OCI-LY1 (cell line): ENCODE data around the gene POLR1F.

Experiments
- H2AFZ ChIP-seq: fragments of 200-600 bp; sonication (generic), shearing (Covaris generic); 2 replicates; pipeline ENCODE4 v1.6.0; 2014; ENCODE audit warnings: antibody characterized with exemption, mild to moderate bottlenecking, low read length
- H3F3A ChIP-seq: fragments of 200-600 bp; sonication (generic), shearing (Covaris generic); 2 replicates; pipeline ENCODE4 v1.6.0; 2014; ENCODE audit warnings: mild to moderate bottlenecking, antibody characterized with exemption, low read length, moderate library complexity; ENCODE audit not compliant: insufficient read depth
- H3K27ac ChIP-seq: fragments of 200-600 bp; sonication (generic); 2 replicates; pipeline ENCODE4 v1.5.1; 2014; ENCODE audit warnings: low read length, mixed run types, mild to moderate bottlenecking, low read depth; ENCODE audit not compliant: poor library complexity, severe bottlenecking
- H3K27me3 ChIP-seq: fragments of 200-600 bp; sonication (generic); 2 replicates; pipeline ENCODE4 v1.6.0; 2014; ENCODE audit warnings: antibody characterized with exemption, mild to moderate bottlenecking, low read length, moderate library complexity; ENCODE audit not compliant: insufficient read depth
- H3K36me3 ChIP-seq: fragments of 200-600 bp; sonication (generic); 2 replicates; pipeline ENCODE4 v1.6.1; 2014; ENCODE audit warnings: mild to moderate bottlenecking, antibody characterized with exemption, low read length, moderate library complexity, mixed read lengths; ENCODE audit not compliant: insufficient read depth
- H3K4me1 ChIP-seq: fragments of 200-600 bp; sonication (generic); 2 replicates; pipeline ENCODE4 v1.5.1; 2014; ENCODE audit warnings: mild to moderate bottlenecking, low read length, moderate library complexity; ENCODE audit not compliant: insufficient read depth, severe bottlenecking
- H3K4me2 ChIP-seq: fragments of 200-600 bp; sonication (generic), shearing (Covaris generic); 2 replicates; pipeline ENCODE4 v1.6.1; 2014; ENCODE audit warnings: low read length
- H3K4me3 ChIP-seq: fragments of 200-600 bp; sonication (generic); 2 replicates; pipeline ENCODE4 v1.5.1; 2014; ENCODE audit warnings: low read length, low read depth, mild to moderate bottlenecking, mixed read lengths; ENCODE audit not compliant: poor library complexity, severe bottlenecking
- H3K79me2 ChIP-seq: fragments of 200-600 bp; shearing (Covaris generic); 2 replicates; pipeline ENCODE4 v1.6.1; 2016; ENCODE audit warnings: mixed run types, low read length, mixed read lengths; ENCODE audit not compliant: insufficient read depth
- H3K9ac ChIP-seq: fragments of 200-600 bp; sonication (generic), shearing (Covaris generic); 2 replicates; pipeline ENCODE4 v1.6.1; 2014; ENCODE audit warnings: mild to moderate bottlenecking, low read length, mixed read lengths
- H3K9me2 ChIP-seq: fragments of 200-600 bp; sonication (generic), shearing (Covaris generic); 2 replicates; pipeline ENCODE4 v1.6.1; 2014; ENCODE audit warnings: low read depth, mild to moderate bottlenecking, low read length, mixed read lengths
- H3K9me3 ChIP-seq: fragments of 200-600 bp; shearing (Covaris generic); 2 replicates; pipeline ENCODE4 v1.6.1; 2014; ENCODE audit warnings: low read length, mixed read lengths
- H4K20me1 ChIP-seq: fragments of 200-600 bp; sonication (generic), shearing (Covaris generic); 2 replicates; pipeline ENCODE4 v1.6.0; 2016; ENCODE audit warnings: mild to moderate bottlenecking, low read length; ENCODE audit not compliant: insufficient read depth
- EZH2 ChIP-seq: fragments of 200-600 bp; sonication (generic), shearing (Covaris generic); IDR thresholded peaks from 2 replicates; pipeline ENCODE4 v1.8.0; 2017; ENCODE audit warnings: borderline replicate concordance, mixed run types, mild to moderate bottlenecking, antibody characterized with exemption, low read length, moderate library complexity, mixed read lengths
- TF ChIP-seq, protein P1 (sequence below): fragments of 200-600 bp; sonication (generic), shearing (Covaris generic); IDR thresholded peaks from 2 replicates; pipeline ENCODE4 v1.5.1; 2017; ENCODE audit warnings: mild to moderate bottlenecking, antibody characterized with exemption, low read length, moderate library complexity, mixed read lengths

POLR1F gene

GRCh38 chr7:19698331-19698730, 10.5 kb downstream of the POLR1F start:
- H3K9ac ChIP-seq = no peak overlapping the region
- no peak overlapping the region for H3K4me2 ChIP-seq
- no peak overlapping the region for H3K4me3 ChIP-seq
- H3K79me2 ChIP-seq = peaks cover 7% of the 10 kb centered on the region; the same call in 1 of the 2 replicates
- no peaks in the 10 kb centered on the region for H3K4me1 ChIP-seq
- no peaks in the 10 kb centered on the region for H3K27me3 ChIP-seq
- no peaks in the 10 kb centered on the region for H3F3A ChIP-seq
- H3K9me3 ChIP-seq = no peaks in the 10 kb centered on the region
- peaks cover 57% of the 10 kb centered on the region for H3K36me3 ChIP-seq
- H3K27ac ChIP-seq = no peak overlapping the region
- TF ChIP-seq EZH2 = no peak
- TF ChIP-seq, protein P1, sequence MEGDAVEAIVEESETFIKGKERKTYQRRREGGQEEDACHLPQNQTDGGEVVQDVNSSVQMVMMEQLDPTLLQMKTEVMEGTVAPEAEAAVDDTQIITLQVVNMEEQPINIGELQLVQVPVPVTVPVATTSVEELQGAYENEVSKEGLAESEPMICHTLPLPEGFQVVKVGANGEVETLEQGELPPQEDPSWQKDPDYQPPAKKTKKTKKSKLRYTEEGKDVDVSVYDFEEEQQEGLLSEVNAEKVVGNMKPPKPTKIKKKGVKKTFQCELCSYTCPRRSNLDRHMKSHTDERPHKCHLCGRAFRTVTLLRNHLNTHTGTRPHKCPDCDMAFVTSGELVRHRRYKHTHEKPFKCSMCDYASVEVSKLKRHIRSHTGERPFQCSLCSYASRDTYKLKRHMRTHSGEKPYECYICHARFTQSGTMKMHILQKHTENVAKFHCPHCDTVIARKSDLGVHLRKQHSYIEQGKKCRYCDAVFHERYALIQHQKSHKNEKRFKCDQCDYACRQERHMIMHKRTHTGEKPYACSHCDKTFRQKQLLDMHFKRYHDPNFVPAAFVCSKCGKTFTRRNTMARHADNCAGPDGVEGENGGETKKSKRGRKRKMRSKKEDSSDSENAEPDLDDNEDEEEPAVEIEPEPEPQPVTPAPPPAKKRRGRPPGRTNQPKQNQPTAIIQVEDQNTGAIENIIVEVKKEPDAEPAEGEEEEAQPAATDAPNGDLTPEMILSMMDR = no peak
- no peak overlapping the region for H2AFZ ChIP-seq
- no peaks in the 10 kb centered on the region for H3K9me2 ChIP-seq
- no peaks in the 10 kb centered on the region for H4K20me1 ChIP-seq

DNA sequence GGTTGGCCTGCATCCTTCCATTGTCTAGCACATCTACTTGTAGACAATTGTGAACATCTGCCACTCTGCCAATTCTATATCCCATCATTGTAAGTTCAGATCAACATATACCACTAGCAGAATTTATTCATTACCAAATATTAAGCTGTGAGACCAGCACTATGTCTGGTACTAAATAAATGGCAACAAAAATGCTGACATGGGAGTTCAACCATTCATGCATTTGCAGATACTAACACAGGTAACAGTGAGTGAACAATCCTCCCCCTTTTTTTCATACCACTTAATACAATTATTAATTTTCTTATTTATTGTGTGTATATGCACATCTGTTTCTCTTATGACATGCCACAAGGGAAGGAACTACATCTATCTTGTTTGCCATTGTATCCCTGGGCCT, 11.9 kb downstream of the POLR1F start:
- Histone ChIP-seq H3K79me2 (no peaks in the 10 kb centered on the region), H4K20me1 (no peaks in the 10 kb centered on the region), H3K4me2 (no peak overlapping the region), H3K4me3 (no peak overlapping the region), H3K27me3 (no peaks in the 10 kb centered on the region), H3K9me3 (no peaks in the 10 kb centered on the region), H3K27ac (no peak overlapping the region), H3K9me2 (no peaks in the 10 kb centered on the region), H3K9ac (no peak overlapping the region), H3F3A (no peaks in the 10 kb centered on the region), H3K4me1 (no peaks in the 10 kb centered on the region), H2AFZ (no peak overlapping the region), H3K36me3 (peaks cover 42% of the 10 kb centered on the region)
- TF ChIP-seq, protein P1 = no peak
- TF ChIP-seq EZH2 = no peak

DNA sequence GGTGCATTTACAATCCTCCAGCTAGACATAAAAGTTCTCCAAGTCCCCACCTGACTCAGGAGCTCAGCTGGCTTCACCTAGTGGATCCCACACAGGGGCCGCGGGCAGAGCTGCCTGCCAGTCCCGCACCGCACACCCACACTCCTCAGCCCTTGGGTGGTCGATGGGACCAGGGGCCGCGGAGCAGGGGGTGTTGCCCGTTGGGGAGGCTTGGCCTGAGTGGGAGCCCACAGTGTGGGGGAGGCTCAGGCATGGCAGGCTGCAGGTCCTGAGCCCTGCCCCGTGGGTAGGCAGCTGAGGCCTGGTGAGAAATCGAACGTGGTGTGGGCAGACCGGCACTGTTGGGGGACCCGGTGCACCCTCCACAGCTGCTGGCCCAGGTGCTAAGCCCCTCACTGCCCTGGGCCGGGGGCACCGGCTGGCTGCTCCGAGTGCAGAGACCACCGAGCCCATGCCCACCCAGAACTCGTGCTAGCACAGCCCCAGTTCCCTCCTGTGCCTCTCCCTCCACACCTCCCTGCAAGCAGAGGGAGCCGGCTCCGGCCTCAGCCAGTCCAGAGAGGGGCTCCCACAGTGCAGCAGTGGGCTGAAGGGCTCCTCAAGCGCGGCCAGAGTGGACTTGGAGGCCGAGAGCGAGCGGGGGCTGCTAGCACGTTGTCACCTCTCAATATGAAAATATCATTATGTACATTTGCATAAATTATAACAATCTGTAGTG, 16.6 kb downstream of the POLR1F start:
- H3K4me2 ChIP-seq = no peak overlapping the region

More for the DNA sequence above, 16.6 kb downstream of the POLR1F start:
- no peak overlapping the region for H3K9ac ChIP-seq
- TF ChIP-seq, protein P1 = no peak
- no peak for TF ChIP-seq EZH2
- no peaks in the 10 kb centered on the region for H3K9me2 ChIP-seq
- no peak overlapping the region for H3K27ac ChIP-seq
- H2AFZ ChIP-seq = no peak overlapping the region
- H3K4me3 ChIP-seq = no peak overlapping the region
- no peaks in the 10 kb centered on the region for H3F3A ChIP-seq
- H3K79me2 ChIP-seq = no peaks in the 10 kb centered on the region
- H3K4me1 ChIP-seq = no peaks in the 10 kb centered on the region
- H3K9me3 ChIP-seq = no peaks in the 10 kb centered on the region
- H3K27me3 ChIP-seq = no peaks in the 10 kb centered on the region
- H3K36me3 ChIP-seq = peaks cover 5% of the 10 kb centered on the region; the same call in 1 of the 2 replicates
- no peaks in the 10 kb centered on the region for H4K20me1 ChIP-seq
